ENCODE results near the gene SDCCAG8.
"Not testable (repeated sequence)": the region's sequence is repeated elsewhere in the genome, so short reads cannot be mapped to it uniquely, and the experiment has no call there.

The SDCCAG8 gene

DNA sequence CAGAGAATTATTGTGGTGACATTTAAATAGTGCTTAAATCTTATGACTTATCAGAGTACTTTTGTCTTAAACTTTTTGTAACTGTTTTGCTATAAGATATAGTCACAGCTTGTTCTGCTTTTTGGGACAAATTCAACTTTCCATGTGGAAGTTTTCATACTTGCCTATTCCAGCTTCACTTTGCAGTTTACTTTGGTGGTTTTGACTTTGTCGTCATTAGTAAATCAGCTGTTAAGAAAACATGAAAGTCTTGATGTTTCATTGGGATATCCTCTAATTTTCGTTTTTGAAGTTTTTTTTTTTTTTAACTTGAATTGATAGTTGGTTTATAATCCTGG, 31.3 kb downstream of the SDCCAG8 start:
- no peak for DNase-seq

DNA sequence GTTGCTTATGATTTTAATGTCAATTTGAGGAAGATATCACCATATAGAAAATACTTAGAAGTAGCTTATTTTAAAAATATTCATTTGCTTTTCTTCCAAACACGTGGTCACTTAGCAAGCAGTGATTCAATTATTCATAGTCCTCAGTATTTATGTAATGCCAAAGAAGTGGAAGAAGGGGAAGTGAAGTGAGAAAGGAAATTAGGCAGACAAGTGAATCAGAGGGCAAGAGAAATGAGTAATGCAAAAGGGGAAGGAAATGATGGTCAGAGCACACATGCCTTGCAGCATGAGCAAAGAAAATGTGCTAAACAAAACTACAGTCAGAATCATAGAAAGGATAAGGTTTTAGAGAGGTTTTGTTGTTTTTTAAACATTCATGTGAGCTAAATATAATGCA, 31.8 kb downstream of the SDCCAG8 start:
- no peak for DNase-seq

DNA sequence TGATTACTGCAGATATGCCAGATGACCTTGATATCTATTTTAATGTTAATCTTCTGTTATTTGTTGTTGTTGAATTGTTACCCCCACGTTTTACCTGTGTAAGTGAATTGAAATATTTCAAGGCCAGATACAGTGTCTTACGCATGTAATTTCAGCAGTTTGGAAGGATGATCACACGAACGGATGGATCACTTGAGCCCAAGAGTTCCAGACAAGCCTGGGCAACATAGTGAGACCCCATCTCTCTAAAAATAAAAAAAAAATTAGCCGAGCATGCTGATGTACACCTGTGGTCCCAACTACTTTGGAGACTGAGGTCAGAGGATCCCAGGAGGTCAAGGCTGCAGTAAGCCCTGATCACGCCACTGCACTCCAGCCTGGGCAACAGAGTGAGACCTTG, 32.2 kb downstream of the SDCCAG8 start:
- no peak for DNase-seq

DNA sequence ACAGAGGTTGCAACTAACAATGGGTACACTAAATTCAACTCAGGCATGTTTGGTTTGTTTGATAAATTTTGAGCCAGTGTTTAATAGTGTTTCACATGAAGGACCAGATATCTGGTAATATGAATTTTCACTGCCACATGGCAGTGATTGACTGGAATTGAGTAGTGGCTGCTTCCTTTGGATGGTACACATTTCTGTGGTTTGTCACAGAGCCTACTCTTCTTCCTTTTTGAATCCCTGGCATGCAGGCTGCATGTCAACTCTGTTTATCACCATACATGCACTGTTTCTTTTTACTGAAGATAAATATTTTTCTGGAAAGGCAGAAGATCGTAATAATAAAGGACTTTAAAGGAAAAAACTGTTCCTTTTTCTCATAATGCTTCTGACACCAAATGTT, 35.5 kb downstream of the SDCCAG8 start:
- no peak for DNase-seq

DNA sequence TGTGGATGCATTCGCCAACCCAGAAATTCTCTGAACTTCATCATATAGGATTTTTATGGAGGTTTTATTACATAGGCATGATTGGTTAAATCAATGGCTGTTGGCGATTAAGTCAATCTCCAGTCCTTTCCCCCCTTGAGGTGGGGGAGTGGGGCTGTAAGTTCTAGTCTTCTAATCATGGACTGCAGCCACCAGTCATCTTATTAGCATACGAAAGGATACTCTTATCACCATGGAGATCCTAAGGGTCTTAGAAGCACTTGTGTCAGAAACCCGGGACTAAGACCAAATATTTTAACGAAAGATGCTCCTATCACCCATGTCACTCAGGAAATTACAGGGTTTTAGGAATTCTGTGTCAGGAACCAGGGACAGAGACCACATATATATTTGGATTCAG, 36.3 kb downstream of the SDCCAG8 start:
- DNase-seq, result no peak

DNA sequence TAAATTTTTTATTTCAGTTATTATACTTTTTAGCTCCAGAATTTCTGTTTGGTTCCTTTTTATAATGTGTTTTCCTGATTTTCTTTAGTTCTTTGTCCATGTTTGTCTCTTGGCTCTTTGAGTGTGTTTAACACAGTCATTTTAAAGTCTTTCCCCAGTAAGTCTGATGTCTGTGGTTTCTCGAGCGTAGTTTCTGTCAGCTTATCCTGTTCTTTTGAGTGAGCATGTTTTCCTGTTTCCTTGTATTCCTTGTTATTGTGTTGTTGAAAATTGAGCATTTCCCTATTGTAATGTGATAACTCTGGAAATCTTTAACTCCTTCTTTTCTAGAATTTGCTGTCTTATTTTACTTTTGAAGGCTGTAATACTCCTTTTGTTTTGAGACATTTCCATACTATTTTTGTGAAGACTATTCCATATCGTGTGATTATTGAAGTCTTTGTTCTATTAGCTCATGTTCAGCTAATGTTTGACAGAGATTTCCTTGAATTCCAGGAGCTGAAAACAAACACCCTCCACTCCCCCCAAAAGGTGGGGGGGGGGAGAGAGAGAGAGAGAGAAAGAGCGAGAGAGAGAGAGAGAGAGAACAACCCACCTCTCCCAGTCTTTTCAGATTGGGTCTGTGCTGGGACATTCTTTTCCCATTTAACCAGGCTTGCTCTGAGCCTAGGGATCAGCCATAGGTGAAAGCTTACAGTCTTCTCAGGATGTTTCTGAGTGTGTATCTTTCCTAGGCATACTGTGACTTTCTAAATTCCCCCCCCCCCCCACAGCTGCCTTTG, 38.3 kb downstream of the SDCCAG8 start:
- DNase-seq, result no peak

DNA sequence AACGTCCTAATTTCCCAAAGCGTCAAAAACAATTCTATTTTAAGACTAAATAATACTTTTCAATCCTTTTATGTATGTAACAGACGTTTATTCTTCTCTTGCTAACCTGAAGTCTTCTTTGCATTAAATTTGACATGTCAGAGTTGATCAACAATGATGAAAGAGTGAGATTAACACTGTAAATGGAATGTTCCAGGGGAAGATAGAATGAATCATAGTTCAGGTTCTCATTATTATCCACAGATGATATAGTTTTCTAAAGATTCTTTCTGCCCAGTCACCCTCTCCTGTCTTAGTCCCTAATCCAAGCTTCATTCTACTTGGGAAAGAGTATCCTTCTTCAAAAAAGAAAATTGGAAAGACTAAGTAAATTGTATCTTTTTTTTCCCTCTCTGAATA, 38.9 kb downstream of the SDCCAG8 start:
- DNase-seq, result no peak

DNA sequence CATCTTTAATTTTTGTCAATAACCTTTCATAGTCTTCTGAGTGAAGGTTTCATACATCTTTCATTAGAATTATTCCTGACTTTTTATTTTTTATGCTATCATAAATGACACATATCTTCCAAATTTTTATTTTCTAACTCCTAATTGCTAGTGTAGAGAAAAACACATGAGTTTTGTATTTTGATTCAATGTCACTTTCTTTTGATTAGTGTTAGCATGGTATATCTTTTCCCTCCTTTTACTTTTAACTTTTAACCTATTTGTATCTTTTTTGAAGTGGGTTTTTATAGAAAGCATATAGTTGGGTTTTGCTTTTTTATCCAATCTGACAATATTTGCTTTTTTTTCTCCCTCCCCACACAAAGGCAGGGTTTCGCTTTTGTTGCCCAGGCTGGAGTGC, 43.2 kb downstream of the SDCCAG8 start:
- no peak for DNase-seq

DNA sequence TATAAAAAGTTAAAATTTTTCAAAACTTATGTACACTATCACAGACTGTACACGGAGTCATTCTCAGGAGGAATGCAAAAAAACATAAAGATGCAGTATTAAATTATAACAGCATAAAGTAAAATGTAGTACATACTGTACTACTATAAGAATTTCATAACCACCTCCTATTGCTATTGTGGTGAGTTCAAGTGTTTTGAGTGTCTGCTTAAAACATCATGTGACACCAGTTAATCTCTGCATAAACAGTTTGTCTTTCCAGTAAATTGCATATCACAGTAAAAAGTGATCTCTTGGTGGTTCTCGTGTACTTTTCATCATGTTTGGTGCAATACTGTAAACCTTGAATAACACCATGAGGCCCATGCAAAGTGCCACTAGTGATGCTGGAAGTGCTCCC, 45.2 kb downstream of the SDCCAG8 start:
- no peak for DNase-seq

DNA sequence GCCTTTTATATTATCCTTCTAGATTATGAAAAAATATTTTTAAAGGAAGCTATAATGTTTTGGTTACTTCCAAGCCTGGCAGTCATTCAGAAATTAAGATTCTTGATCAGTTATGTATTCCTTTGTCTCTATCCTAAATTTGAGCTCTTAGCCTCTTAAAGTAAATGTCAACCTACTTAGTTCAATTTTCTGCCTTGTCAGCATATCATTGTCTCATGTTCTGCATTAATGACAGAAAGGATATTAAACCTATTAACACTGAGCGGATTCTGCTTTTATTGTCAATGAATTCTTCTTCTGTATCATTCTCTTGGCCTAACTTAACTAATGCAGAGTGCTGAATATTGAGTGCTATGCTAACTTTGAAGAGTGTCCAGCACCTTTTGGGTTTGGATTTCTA, 56.0 kb downstream of the SDCCAG8 start:
- no peak for DNase-seq

DNA sequence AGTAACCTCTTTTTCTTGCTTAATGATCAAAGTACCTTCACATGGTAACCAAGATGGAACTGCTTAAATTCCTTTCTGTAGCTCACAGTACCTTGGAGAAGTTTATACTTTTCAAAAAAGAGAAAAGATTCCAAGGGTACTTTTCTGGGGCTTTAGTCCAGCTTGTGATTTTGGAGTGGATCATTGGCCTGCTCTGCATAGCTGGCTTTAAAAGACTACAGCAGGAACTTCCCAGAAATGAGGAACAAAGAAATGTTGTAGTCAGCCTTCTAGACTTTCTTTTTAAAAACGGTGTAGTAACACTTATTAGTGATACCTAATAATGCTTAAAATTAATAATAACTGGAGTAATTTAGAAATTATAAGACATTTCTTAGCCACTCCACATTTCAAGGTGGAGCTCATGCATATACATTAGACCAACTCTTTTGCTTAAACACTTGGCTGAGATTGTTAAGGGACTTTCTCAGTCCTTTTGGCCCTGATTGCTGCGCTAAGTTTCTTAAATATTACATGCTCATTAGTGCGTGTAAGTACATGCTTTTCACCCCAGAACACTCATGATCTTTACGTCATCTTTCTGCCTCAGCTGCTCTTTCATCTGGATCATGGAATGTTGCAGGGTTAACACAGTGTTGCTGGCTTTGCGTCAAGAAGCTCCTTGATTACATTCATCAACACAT, 57.3 kb downstream of the SDCCAG8 start:
- DNase-seq, result no peak

DNA sequence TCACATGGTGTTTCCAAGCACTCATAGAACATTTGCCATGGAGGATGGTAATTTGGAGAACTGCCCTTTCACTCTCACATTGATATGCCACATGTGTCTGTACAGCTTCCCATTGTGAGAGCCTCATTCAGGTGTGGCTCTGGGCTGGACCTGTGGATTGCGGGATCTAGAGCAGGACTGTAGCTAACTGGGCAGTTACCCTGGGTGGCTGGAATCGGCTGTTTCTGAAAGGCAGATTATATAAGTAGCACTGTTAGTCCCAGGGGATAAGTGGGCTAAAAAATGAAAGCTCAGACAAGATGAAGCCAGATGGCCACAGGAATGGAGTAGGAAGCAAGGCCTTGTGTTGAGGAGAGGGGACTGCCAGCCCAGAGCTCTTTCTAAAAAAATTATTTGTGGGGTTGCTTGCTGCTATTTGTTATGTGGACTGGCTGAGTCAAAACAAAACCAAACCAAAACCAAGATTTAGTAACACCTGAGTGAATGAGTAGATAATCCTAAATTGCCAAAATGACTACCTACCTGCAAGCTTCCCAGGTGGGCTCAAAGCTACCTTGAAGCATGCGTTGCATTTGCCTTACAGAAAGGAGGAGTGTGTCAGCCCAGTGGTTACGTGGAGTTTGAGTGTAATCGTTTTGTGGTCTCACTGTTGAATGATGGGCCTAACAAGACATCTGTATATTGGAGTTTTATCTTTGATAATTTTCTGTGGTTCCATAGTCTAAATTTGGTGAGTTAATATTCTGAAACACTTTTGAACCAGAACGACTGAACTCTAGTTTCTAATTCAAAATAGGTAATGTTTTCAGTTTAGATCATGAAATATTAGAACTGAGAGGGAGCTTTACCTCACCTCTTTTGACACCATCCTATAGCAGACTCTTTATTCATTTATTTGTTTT, 58.0 kb downstream of the SDCCAG8 start:
- no peak for DNase-seq

DNA sequence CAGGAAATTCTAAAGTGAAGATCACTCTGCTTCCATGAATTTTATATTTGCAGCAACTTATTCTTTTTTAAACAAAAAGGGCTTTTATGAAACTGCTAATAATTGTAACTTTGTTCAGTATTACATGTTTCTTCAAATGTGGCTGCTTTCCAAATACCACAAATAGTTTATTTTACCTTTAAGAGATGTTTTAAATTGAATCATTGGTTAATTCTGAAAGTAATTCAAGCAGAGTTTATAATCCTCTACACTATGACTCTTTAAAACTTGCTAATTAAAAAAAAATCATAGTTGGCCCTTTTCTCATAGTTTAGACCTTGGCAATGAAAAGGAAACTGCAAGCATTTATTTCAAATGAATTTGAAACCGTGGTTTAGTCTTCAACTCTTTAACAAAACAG, 59.6 kb downstream of the SDCCAG8 start:
- no peak for DNase-seq

DNA sequence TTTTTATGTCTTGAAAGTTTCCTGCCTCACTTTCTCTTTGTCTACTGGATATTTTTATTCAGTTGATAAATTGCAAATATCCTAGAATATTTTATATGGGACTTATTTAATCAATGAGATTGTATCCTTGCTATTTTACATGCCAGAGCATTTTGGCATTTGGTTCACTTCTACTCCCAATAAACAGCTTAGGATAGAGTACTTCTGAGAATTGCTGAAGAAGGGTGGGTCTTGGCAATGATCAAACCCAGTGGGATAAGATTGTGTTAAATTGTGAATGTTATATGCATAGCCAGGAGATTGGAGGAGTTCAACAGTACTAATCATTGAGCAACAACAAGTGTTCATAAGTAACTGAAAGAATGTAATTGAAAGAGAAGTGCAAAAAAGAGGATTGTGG, 60.1 kb downstream of the SDCCAG8 start:
- DNase-seq, result no peak

DNA sequence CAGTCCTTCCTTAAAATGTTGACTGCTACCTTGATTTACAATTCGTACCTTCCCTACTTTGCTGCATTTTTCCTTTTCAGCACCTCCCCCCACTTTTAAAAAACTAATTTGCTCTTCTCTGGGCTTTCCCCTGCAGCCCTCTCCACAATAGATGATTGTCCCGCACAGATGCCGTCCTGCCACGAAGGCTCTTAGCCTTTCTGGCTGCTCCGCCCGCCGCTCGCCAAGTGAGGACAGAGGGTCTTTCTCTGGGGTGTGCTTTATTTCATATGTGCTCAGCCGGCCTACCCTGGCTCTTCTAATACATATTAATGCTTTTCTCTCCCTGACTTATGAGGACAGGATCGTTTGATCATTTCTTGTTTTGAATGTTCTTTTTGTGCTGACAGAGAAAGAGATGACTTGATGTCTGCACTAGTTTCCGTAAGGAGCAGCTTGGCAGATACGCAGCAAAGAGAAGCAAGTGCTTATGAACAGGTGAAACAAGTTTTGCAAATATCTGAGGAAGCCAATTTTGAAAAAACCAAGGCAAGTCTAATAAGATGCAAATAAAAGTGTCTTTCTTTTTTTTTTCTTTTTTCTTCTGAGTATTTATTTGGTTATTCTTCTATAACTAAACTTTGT, 60.6 kb downstream of the SDCCAG8 start:
- DNase-seq, result no peak

DNA sequence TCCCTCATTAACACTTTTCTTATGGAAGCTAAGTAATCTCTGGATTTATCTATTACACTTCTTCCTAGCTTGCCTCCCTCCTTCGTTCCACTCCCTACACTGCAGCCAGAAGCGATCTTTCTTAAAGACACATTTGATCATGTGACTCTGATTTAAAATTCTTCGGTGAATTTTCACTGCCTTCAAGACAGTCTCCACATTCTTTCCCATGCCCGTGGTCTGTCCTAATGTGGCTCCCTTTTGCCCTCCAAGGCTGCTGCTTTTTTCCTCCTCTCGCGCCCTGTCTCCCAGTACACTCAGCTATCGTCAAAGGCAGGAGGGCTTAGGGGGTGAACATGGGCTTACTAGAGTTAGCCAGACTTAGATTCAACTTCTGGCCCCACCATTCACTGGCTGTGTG, 64.4 kb downstream of the SDCCAG8 start:
- no peak for DNase-seq

DNA sequence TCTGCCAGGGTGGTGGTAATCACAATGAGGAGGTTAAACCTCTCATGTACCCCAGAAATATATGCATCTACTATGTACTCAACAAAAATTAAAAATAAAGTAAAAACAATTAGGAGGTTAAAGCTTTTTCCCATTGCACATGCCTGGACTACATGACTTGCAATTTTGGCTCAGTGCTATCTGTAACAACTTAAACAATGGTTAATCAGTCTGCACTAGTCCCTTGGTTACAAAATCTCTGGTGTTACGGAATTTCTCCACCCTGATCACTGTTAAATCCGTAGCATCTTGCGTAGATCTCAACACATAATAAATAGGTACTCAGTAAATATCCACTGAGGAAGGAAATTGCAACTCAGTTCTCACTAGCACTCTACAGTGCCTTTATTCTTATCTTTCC, 66.5 kb downstream of the SDCCAG8 start:
- no peak for DNase-seq

DNA sequence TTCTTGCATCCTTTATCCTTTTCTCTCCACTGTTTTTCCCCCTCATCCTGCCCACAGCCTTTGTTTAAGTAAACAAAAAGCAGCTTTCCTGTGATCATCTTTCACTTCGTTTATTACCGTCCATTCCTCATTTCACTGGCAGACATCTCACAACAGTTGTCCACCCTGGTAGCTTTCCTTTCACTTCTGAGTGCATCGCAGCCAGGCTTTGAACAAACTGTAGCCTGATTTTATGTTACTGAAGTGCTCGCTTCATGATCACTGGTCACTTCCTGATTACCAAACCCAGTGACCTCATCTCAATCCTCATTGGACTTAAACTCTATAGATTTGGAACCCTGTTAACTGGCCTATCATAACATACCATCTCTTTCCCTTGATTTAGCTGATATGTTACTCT, 67.7 kb downstream of the SDCCAG8 start:
- DNase-seq, result no peak

DNA sequence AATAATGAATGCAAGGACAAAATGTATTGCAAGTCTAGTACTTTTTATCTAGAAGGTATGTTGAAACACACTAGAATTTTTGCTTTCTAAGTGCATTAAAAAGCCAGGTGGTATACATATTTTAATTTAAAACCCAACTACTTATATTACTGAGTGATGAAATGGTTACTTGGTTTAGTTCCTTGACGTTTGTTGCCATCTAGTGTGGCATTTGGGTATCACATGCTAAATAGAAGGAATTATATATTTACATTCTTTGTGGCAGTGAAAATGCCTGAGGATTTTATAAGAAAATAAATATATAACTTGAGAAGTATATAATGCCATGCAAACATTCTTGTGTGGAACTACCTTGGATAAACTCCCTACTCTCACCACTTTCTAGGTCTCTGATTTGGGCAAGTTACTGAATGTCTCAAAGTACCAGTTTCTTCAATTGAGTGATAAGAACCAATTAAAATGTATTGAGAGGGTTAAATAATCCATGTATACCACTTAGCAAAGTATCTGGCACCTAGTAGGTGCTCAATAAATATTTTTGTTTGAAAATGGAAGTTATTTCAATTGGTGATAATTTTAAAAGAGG, 69.6 kb downstream of the SDCCAG8 start:
- DNase-seq, result no peak

DNA sequence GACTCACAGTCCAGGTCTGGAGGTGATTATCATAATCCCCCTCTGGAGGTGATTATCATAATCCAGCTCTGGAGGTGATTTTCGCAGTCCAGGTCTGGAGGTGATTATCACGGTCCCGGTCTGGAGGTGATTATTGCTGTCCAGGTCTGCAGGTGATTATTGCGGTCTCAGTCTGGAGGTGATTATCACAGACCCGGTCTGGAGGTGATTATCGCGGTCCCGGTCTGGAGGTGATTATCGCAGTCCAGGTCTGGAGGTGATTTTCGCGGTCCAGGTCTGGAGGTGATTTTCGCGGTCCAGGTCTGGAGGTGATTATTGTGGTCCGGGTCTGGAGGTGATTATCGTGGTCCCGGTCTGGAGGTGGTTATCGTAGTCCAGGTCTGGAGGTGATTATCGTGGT, 76.6 kb downstream of the SDCCAG8 start:
- no peak for DNase-seq

DNA sequence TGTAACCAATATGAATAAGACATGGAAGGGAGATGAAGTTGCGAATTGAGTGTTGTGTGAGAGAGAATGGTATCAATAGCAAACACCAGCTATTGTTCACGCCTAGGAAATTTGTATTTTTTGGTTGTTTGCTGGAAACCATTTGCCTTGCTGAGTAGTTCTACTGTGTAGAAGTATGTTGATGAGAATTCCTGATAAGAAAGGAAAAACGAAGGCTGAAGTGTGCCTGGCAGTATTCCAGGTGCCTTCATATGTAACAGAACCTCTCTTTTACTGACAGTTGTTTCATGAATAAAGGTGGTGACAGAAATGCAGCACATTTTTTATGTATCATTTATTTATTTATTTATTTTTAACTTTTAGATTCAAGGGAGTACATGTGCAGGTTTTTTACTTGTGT, 79.5 kb downstream of the SDCCAG8 start:
- no peak for DNase-seq

DNA sequence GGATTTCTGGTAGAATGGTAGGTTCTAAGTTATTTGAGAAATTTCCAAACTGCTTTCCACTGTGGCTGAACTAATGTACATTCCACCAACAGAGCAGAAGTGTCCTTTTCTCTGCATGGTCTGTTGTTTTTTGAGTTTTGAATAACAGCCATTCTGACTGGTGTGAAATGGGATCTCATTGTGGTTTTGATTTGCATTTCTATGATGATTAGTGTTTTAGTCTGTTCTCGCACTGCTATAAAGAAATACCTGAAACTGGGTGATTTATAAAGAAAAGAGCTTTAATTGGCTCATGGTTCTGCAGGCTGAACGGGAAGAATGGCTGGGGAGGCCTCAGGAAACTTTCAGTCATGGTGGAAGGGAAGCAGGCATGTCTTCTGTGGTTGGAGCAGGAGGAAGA, 80.3 kb downstream of the SDCCAG8 start:
- DNase-seq, result no peak

DNA sequence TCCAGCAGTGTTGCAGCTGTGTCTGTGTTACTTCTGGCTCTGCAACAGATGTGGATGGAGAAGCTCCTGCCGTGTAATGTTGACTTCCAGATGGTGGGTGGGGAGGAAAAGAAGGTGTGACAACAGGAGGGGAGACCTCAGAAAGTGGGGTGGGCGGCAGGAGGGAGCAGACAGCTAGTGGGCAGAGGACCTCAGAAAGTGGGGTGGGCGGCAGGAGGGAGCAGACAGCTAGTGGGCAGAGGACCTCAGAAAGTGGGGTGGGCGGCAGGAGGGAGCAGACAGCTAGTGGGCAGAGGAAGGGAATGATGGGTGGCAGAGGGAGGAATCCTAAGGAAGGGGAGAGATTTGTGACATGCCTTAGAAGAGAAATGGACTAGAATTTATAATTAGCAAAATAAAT, 83.0 kb downstream of the SDCCAG8 start:
- not testable (repeated sequence) for DNase-seq
